T-helper 17 cell (primary cell): ENCODE results near the gene PLXNA2. TPM values are rescaled to one million over a fixed set of nuclear protein-coding genes. Genes with fewer than 3 reads are reported as not detected.
A peak's percentile ranks its signal among the peaks of the same experiment; 100 is the strongest.

Experiments
- ATAC-seq: fragments of 150-1000 bp; cut with Tn5 transposase; 2 replicates; pipeline ENCODE4 v1.10.0; 2021; ENCODE audit warnings: mild to moderate bottlenecking, moderate library complexity
- DNase-seq, 3 donors: peaks; one replicate each; pipeline versions ENCODE4 v3.0.0 to v3.0.0-alpha.2; 2020 to 2021
- H3K9me3 ChIP-seq: one replicate; pipeline ENCODE4 v1.7.0; 2013; ENCODE audit warnings: low read length, mild to moderate bottlenecking; ENCODE audit not compliant: control insufficient read depth, poor library complexity, severe bottlenecking
- H3K27ac Mint-ChIP-seq: one replicate; pipeline ENCODE4 v1.8.0; 2022; ENCODE audit warnings: mild to moderate bottlenecking, moderate library complexity, mixed read lengths
- H3K27me3 Mint-ChIP-seq: one replicate; pipeline ENCODE4 v1.8.0; 2022; ENCODE audit warnings: mixed read lengths
- H3K36me3 Mint-ChIP-seq: one replicate; pipeline ENCODE4 v1.8.0; 2022; ENCODE audit warnings: low read depth, mixed read lengths
- H3K4me1 Mint-ChIP-seq: one replicate; pipeline ENCODE4 v1.8.0; 2022; ENCODE audit warnings: mild to moderate bottlenecking, mixed read lengths
- H3K4me3 Mint-ChIP-seq: one replicate; pipeline ENCODE4 v1.8.0; 2022; ENCODE audit warnings: mild to moderate bottlenecking, moderate library complexity, mixed read lengths
- total RNA-seq, 4 donors: library from RNA in 2 of 4; stranded (reverse) in 2 of 4; gene quantifications; one replicate each; pipeline ENCODE4 v1.2.3 and lab custom pipeline; 2022 to 2026

The PLXNA2 gene
- total RNA-seq, 2 donors from 2014 or later = 1.0 to 2.2 TPM

DNA sequence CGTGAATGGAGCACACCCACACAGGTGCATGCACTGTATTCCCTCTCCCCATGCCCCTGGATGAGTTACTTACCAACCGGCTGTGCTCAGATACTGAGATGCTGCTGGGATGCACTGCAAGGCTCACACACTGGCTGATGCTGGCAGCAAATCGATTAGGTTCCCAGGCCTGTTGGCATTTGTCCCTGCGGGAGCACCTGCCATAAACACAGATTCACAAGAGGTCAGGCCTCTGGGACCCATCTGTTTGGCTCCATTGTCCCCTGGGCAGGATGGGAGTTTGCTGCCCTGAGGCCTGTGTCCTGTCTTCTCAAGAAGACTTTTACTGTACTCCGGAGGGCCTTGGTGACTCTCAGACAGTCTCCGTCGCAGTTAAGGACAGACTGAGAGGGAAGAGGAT, 145.4 kb downstream of the PLXNA2 start:
- H3K36me3 Mint-ChIP-seq = no peaks in the 10 kb centered on the region
- H3K9me3 ChIP-seq = no peaks in the 10 kb centered on the region
- no peak overlapping the region for H3K27ac Mint-ChIP-seq
- H3K4me3 Mint-ChIP-seq = no peak overlapping the region
- no peak for DNase-seq
- no peak for ATAC-seq
- peaks cover 30% of the 10 kb centered on the region for H3K27me3 Mint-ChIP-seq
- peaks cover 2% of the 10 kb centered on the region for H3K4me1 Mint-ChIP-seq

DNA sequence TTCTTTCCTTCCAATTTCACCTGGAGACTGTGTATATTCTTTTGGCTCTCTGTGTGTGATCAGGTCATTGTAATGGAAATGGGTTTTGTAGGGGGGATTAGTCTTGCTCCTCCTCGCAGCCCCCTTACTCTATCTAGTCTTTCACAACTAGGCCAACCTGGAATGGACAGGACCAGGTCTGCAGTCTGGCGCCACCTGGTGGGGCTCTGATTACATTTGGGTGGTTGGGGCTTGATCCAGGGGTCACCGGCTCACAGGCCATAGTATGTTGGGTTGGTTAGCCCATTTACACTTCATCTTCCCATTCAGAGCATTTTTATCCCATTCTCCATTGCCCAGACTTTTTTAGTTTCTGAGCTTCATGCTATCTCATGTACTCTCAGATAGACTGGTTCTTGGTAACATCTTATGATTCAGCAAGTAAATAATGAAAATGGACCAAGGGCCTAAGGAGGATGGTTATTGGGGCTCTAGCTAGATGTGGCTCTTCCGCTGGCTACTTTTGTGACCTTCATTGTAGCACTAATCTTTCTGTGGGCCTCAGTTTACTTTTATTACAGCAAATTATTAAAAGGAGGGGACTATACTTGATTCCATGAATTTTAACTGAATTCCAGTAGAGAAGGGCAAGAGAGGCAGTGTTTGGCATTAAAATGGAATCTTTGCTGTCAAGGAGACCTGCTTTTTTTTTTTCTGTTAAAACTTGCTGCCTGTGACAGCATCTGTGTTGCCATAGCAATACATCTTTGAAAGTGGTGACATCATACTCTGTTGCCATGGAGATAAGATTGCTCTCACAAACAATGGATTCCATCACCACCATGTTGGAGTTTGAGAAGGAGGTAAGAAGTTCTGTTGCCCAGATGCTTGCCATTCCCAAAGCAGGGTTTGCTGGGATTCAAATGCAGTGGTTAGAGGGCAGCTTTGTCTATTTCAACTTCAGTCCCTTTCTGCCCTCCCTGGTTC, 150.1 kb downstream of the PLXNA2 start:
- peak; percentile 54 for ATAC-seq
- H3K27ac Mint-ChIP-seq = peak overlapping the region; percentile 27
- H3K36me3 Mint-ChIP-seq = no peaks in the 10 kb centered on the region
- DNase-seq = peak in 1 of 3 donors; percentile 29
- no peaks in the 10 kb centered on the region for H3K27me3 Mint-ChIP-seq
- H3K9me3 ChIP-seq = no peaks in the 10 kb centered on the region
- no peak overlapping the region for H3K4me3 Mint-ChIP-seq
- H3K4me1 Mint-ChIP-seq = peaks cover 4% of the 10 kb centered on the region

GRCh38 chr1:208093046-208093445, 151.1 kb downstream of the PLXNA2 start:
- H3K27ac Mint-ChIP-seq = no peak overlapping the region
- H3K27me3 Mint-ChIP-seq = no peaks in the 10 kb centered on the region

GRCh38 chr1:208090388-208091301, 153.5 kb downstream of the PLXNA2 start:
- peak overlapping the region; percentile 49 for H3K27ac Mint-ChIP-seq
- H3K36me3 Mint-ChIP-seq = no peaks in the 10 kb centered on the region
- no peaks in the 10 kb centered on the region for H3K9me3 ChIP-seq
- ATAC-seq = no peak
- H3K27me3 Mint-ChIP-seq = no peaks in the 10 kb centered on the region
- H3K4me3 Mint-ChIP-seq = no peak overlapping the region
- no peak for DNase-seq
- H3K4me1 Mint-ChIP-seq = peaks cover 18% of the 10 kb centered on the region

More at GRCh38 chr1:208093046-208093445, 151.1 kb downstream of the PLXNA2 start:
- Mint-ChIP-seq H3K36me3 (no peaks in the 10 kb centered on the region), H3K4me1 (peaks cover 4% of the 10 kb centered on the region), H3K4me3 (no peak overlapping the region)
- no peaks in the 10 kb centered on the region for H3K9me3 ChIP-seq
- ATAC-seq (no peak), DNase-seq (no peak)

DNA sequence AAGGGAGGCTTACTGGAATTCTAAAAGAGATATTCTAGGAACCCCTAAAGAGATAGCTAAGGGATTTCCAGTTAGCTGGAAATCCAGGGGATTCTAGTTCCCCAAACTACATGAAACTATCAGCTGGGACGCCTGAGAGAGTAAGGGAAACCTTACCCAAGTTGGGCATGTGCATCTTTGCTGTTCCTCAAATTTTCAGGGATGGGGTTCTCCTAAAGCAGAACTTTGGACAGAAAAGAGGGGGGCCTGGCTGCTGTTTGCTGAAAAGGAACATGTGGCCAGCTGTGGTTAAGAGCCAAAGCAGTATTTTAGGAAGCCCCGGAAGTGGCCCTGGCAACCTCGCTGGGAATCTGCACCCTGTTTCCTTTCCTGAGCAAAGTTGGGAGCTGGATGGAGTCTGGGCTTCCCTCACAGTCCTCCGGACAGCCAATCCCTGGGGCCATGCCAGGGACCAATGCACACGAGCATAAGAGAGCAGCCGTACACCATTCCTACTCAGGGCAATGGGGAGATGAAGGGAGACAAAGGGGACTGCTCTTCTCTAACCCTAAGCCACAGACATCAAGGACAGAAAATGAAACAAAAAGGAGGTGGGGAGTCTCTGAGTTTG, 154.3 kb downstream of the PLXNA2 start:
- no peak for DNase-seq
- no peaks in the 10 kb centered on the region for H3K9me3 ChIP-seq
- ATAC-seq = no peak
- Mint-ChIP-seq H3K36me3 (no peaks in the 10 kb centered on the region), H3K27me3 (no peaks in the 10 kb centered on the region), H3K4me3 (no peak overlapping the region), H3K4me1 (peaks cover 19% of the 10 kb centered on the region), H3K27ac (peak overlapping the region; percentile 49)

DNA sequence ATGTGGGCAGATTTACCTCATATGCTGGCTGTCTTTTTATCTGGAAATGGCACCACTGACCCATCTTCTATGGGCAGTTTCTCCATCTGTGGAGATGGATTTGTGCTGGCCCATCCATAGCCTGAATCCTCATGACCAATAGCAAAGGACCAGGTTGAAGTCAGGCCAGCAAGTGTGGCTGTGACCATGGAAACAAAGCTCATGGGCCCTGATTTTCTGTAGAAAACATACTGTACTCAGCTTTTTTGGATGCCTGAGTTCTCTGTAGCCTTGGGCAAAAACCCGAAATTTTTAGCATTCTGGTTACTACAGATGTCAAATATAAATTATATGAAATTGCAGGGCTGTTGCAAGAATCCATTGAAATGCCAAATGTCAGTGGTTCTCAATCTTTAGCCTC, 155.0 kb downstream of the PLXNA2 start:
- H3K27ac Mint-ChIP-seq = no peak overlapping the region
- no peak overlapping the region for H3K4me3 Mint-ChIP-seq
- ATAC-seq (no peak), DNase-seq (no peak)
- peaks cover 19% of the 10 kb centered on the region for H3K4me1 Mint-ChIP-seq
- H3K27me3 Mint-ChIP-seq = no peaks in the 10 kb centered on the region
- no peaks in the 10 kb centered on the region for H3K9me3 ChIP-seq
- H3K36me3 Mint-ChIP-seq = no peaks in the 10 kb centered on the region

- Mint-ChIP-seq H3K27me3 (peaks cover 1% of the 10 kb centered on the region), H3K27ac (no peak overlapping the region), H3K4me1 (peaks cover 15% of the 10 kb centered on the region), H3K36me3 (no peaks in the 10 kb centered on the region), H3K4me3 (no peak overlapping the region)
- no peaks in the 10 kb centered on the region for H3K9me3 ChIP-seq
- DNase-seq (no peak), ATAC-seq (no peak)
Measured at GRCh38 chr1:208088319-208088718, 155.9 kb downstream of the PLXNA2 start.

DNA sequence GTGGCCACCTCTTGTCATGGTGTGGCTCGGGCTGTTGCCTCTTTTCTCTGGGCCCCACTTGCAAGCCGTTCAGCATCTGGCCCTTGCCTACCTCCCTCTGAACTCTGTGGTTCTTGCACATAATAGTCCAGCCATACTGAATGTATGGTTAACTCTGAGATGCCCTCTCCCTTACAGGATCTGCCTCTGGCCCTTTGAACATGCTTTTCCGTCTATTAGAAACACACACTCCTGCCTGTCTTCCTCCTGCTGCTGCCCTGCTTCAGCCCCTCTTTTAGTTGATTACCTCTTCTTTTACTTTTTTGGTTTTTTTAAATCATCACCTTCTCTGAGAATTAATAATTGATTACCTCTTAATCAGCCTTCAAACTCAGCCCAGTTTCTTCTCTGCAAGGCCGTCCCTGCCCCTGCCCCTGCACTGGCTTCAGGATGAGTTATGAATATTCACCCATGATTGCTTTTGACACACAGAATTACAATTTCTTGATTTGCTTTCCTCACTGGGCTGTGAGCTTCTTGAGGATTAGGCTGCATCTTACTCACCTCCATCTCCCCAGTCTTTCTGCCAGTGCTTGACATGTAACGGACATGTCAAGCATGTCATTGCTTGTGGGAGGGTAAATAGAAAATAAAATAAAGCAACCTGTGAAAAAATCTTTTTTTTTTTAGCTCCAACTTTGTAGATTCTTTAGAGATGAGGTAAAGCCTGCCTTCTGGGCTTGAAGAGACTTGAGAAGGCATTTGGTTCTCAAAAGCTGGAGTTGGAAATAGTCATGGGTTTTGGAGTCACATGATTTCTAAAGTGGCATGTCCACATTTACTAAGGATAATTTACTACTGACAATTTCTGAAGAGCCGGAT, 158.3 kb downstream of the PLXNA2 start:
- Mint-ChIP-seq H3K4me1 (peaks cover 18% of the 10 kb centered on the region), H3K27ac (peak overlapping the region; percentile 88), H3K36me3 (peaks cover 4% of the 10 kb centered on the region), H3K27me3 (peaks cover 11% of the 10 kb centered on the region), H3K4me3 (peak overlapping the region; percentile 72)
- no peaks in the 10 kb centered on the region for H3K9me3 ChIP-seq
- no peak for DNase-seq
- ATAC-seq = no peak

DNA sequence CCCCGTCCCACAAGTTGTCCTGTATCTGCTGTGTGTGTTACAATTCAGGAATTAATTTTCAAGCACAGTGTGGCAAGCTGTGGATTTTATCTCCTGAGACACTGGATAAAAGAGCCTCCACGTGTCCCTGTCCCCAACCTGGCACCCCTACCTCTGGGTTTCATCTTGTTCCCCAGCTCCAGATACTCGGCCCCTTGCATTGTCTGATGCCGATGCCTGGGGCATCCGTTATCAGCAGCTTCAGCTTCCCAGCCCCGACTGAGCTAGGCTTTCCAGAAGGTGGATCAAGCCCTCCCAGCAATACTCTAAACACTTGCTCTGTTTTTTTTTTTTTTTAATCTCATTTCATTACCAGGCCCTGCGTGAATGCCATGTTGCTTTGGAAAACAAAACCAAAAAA, 159.4 kb downstream of the PLXNA2 start:
- no peak overlapping the region for H3K4me3 Mint-ChIP-seq
- DNase-seq (no peak), ATAC-seq (no peak)
- H3K27ac Mint-ChIP-seq = peak overlapping the region; percentile 11
- peaks cover 18% of the 10 kb centered on the region for H3K4me1 Mint-ChIP-seq
- peaks cover 11% of the 10 kb centered on the region for H3K27me3 Mint-ChIP-seq
- H3K36me3 Mint-ChIP-seq = peaks cover 4% of the 10 kb centered on the region
- no peaks in the 10 kb centered on the region for H3K9me3 ChIP-seq

- DNase-seq = no peak
- Mint-ChIP-seq H3K27ac (no peak overlapping the region), H3K4me1 (peaks cover 18% of the 10 kb centered on the region)
Measured at GRCh38 chr1:208084220-208084619, 160.0 kb downstream of the PLXNA2 start.

DNA sequence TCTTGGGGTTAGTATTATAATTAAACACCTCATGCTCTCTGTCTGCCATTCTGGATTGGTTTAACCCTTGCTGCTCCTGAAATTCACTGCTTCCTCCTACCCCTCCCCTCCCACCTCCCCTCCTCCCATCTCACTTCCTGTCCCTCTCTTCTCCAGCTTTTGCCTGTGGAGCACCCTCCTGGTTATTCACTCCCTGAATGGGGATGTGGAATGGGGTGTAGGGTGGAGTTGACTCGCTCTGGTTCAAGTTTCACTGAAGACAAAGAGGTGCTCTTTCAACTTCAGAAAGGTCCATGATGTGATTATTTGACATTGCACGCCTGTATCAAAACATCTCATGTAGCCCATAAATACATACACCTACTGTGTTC, 160.5 kb downstream of the PLXNA2 start:
- Mint-ChIP-seq H3K36me3 (peaks cover 4% of the 10 kb centered on the region), H3K27ac (no peak overlapping the region), H3K4me3 (no peak overlapping the region), H3K4me1 (peaks cover 18% of the 10 kb centered on the region), H3K27me3 (peaks cover 19% of the 10 kb centered on the region)
- ATAC-seq (no peak), DNase-seq (no peak)
- H3K9me3 ChIP-seq = no peaks in the 10 kb centered on the region

More at GRCh38 chr1:208084220-208084619, 160.0 kb downstream of the PLXNA2 start:
- Mint-ChIP-seq H3K27me3 (peaks cover 14% of the 10 kb centered on the region), H3K4me3 (no peak overlapping the region), H3K36me3 (peaks cover 4% of the 10 kb centered on the region)
- H3K9me3 ChIP-seq = no peaks in the 10 kb centered on the region
- no peak for ATAC-seq

- peaks cover 24% of the 10 kb centered on the region for H3K27me3 Mint-ChIP-seq
- H3K9me3 ChIP-seq = no peaks in the 10 kb centered on the region
- DNase-seq = no peak
- ATAC-seq = no peak
- peaks cover 18% of the 10 kb centered on the region for H3K4me1 Mint-ChIP-seq
- no peak overlapping the region for H3K27ac Mint-ChIP-seq
- H3K36me3 Mint-ChIP-seq = peaks cover 4% of the 10 kb centered on the region
- H3K4me3 Mint-ChIP-seq = no peak overlapping the region
Measured at GRCh38 chr1:208083016-208083714, 161.0 kb downstream of the PLXNA2 start.
